Activated T-helper 2 cell treated with anti-CD3 and anti-CD28 coated beads, Interferon-gamma antibody, Interleukin-2, Interleukin-4, amounts not matched to agents 10 μg/mL and 5 μg/mL and 100 μg/mL, durations not matched to agents 14 hours and 24 hours and 36 hours (primary cell): ENCODE measurements around the gene NKTR. TPM values are rescaled to one million over a fixed set of nuclear protein-coding genes. Genes with fewer than 3 reads are reported as not detected.

ENCODE experiments used
- DNase-seq: peaks from one replicate; pipeline ENCODE4 v3.0.0; 2021; ENCODE audit warnings: low spot score
- H3K27ac Mint-ChIP-seq: one replicate; pipeline ENCODE4 v1.8.0; 2021; ENCODE audit warnings: mixed read lengths
- H3K27me3 Mint-ChIP-seq: one replicate; pipeline ENCODE4 v1.8.0; 2021; ENCODE audit warnings: low read depth, mixed read lengths
- H3K36me3 Mint-ChIP-seq: one replicate; pipeline ENCODE4 v1.8.0; 2021; ENCODE audit warnings: low read depth, mixed read lengths
- H3K4me1 Mint-ChIP-seq: one replicate; pipeline ENCODE4 v1.8.0; 2021; ENCODE audit warnings: low read depth, mixed read lengths
- H3K4me3 Mint-ChIP-seq: one replicate; pipeline ENCODE4 v1.8.0; 2021; ENCODE audit warnings: low read depth, mild to moderate bottlenecking, moderate library complexity, mixed read lengths
- H3K9me3 Mint-ChIP-seq: one replicate; pipeline ENCODE4 v1.8.0; 2021; ENCODE audit warnings: mixed read lengths
- intact Hi-C: fragments of 100-400 bp; cut with micrococcal nuclease; formaldehyde crosslinking; loops from one replicate; pipeline ENCODE4 v1.15.1; 2023
- total RNA-seq: library from RNA; stranded (reverse); gene quantifications from 2 replicates; pipeline ENCODE4 v1.2.3, GENCODE V29; 2022

Gene NKTR
- total RNA-seq, 1 donor from 2014 or later, result 76.6 TPM

- Mint-ChIP-seq H3K36me3 (no peaks in the 10 kb centered on the region), H3K4me3 (no peak overlapping the region), H3K4me1 (no peaks in the 10 kb centered on the region), H3K27me3 (peaks cover 6% of the 10 kb centered on the region), H3K27ac (no peak overlapping the region), H3K9me3 (peaks cover 4% of the 10 kb centered on the region)
- no peak for DNase-seq
- intact Hi-C loops, result no loop called here
Observed at GRCh38 chr3:42670051-42670576, 69.6 kb downstream of the NKTR start.

GRCh38 chr3:42670670-42671069 lies 70.2 kb downstream of the NKTR start:
- H3K4me3 Mint-ChIP-seq, result no peak overlapping the region

GRCh38 chr3:42672515-42672914 lies 72.0 kb downstream of the NKTR start:
- Mint-ChIP-seq H3K9me3 (peaks cover 13% of the 10 kb centered on the region), H3K27ac (no peak overlapping the region), H3K4me3 (no peak overlapping the region), H3K27me3 (peaks cover 6% of the 10 kb centered on the region), H3K36me3 (no peaks in the 10 kb centered on the region), H3K4me1 (no peaks in the 10 kb centered on the region)
- no peak for DNase-seq
- intact Hi-C loops, result no loop called here

More at GRCh38 chr3:42670670-42671069, 70.2 kb downstream of the NKTR start:
- Mint-ChIP-seq H3K4me1 (no peaks in the 10 kb centered on the region), H3K9me3 (peaks cover 4% of the 10 kb centered on the region), H3K36me3 (no peaks in the 10 kb centered on the region), H3K27ac (no peak overlapping the region), H3K27me3 (peaks cover 6% of the 10 kb centered on the region)
- intact Hi-C loops, result no loop called here
- no peak for DNase-seq

- peaks cover 19% of the 10 kb centered on the region for H3K9me3 Mint-ChIP-seq
- no peak overlapping the region for H3K27ac Mint-ChIP-seq
- H3K27me3 Mint-ChIP-seq, result peaks cover 6% of the 10 kb centered on the region
- no peak overlapping the region for H3K4me3 Mint-ChIP-seq
- DNase-seq, result no peak
- no peaks in the 10 kb centered on the region for H3K36me3 Mint-ChIP-seq
- intact Hi-C loops, result no loop called here
- H3K4me1 Mint-ChIP-seq, result no peaks in the 10 kb centered on the region
Observed at GRCh38 chr3:42673082-42673481, 72.6 kb downstream of the NKTR start.

- DNase-seq, result no peak
- Mint-ChIP-seq H3K27me3 (peaks cover 5% of the 10 kb centered on the region), H3K4me3 (no peak overlapping the region), H3K4me1 (peaks cover 4% of the 10 kb centered on the region), H3K27ac (no peak overlapping the region), H3K36me3 (no peaks in the 10 kb centered on the region), H3K9me3 (peaks cover 26% of the 10 kb centered on the region)
- intact Hi-C loops, result no loop called here
Observed at GRCh38 chr3:42674146-42674545, 73.7 kb downstream of the NKTR start.

- Mint-ChIP-seq H3K4me3 (no peak overlapping the region), H3K36me3 (no peaks in the 10 kb centered on the region), H3K27me3 (peaks cover 5% of the 10 kb centered on the region), H3K27ac (no peak overlapping the region), H3K9me3 (peaks cover 26% of the 10 kb centered on the region), H3K4me1 (peaks cover 13% of the 10 kb centered on the region)
- intact Hi-C loops, result no loop called here
- DNase-seq, result no peak
Observed at GRCh38 chr3:42675909-42676308, 75.4 kb downstream of the NKTR start.

GRCh38 chr3:42678447-42678846 lies 78.0 kb downstream of the NKTR start:
- DNase-seq, result no peak
- no peak overlapping the region for H3K4me3 Mint-ChIP-seq
- peaks cover 5% of the 10 kb centered on the region for H3K27me3 Mint-ChIP-seq
- H3K36me3 Mint-ChIP-seq, result no peaks in the 10 kb centered on the region
- H3K4me1 Mint-ChIP-seq, result peaks cover 19% of the 10 kb centered on the region
- intact Hi-C loops, result no loop called here
- H3K9me3 Mint-ChIP-seq, result peaks cover 26% of the 10 kb centered on the region
- no peak overlapping the region for H3K27ac Mint-ChIP-seq

- Mint-ChIP-seq H3K27me3 (peaks cover 2% of the 10 kb centered on the region), H3K9me3 (peaks cover 26% of the 10 kb centered on the region)
- no peak for DNase-seq
Observed at GRCh38 chr3:42680271-42680670, 79.8 kb downstream of the NKTR start.

GRCh38 chr3:42680806-42681205 lies 80.3 kb downstream of the NKTR start:
- H3K4me3 Mint-ChIP-seq, result no peak overlapping the region
- H3K36me3 Mint-ChIP-seq, result no peaks in the 10 kb centered on the region
- no peak for DNase-seq
- peaks cover 19% of the 10 kb centered on the region for H3K4me1 Mint-ChIP-seq
- H3K27ac Mint-ChIP-seq, result no peak overlapping the region
- peaks cover 26% of the 10 kb centered on the region for H3K9me3 Mint-ChIP-seq
- intact Hi-C loops, result no loop called here
- peaks cover 2% of the 10 kb centered on the region for H3K27me3 Mint-ChIP-seq

More at GRCh38 chr3:42680271-42680670, 79.8 kb downstream of the NKTR start:
- Mint-ChIP-seq H3K27ac (no peak overlapping the region), H3K4me3 (no peak overlapping the region), H3K4me1 (peaks cover 19% of the 10 kb centered on the region), H3K36me3 (no peaks in the 10 kb centered on the region)
- intact Hi-C loops, result no loop called here

GRCh38 chr3:42681361-42682038 lies 81.0 kb downstream of the NKTR start:
- Mint-ChIP-seq H3K36me3 (no peaks in the 10 kb centered on the region), H3K4me1 (peaks cover 19% of the 10 kb centered on the region), H3K27ac (no peak overlapping the region), H3K9me3 (peaks cover 26% of the 10 kb centered on the region), H3K27me3 (peaks cover 6% of the 10 kb centered on the region), H3K4me3 (no peak overlapping the region)
- DNase-seq, result no peak
- intact Hi-C loops, result no loop called here

- Mint-ChIP-seq H3K36me3 (no peaks in the 10 kb centered on the region), H3K27me3 (peaks cover 14% of the 10 kb centered on the region), H3K27ac (no peak overlapping the region), H3K4me1 (peaks cover 19% of the 10 kb centered on the region), H3K9me3 (peaks cover 17% of the 10 kb centered on the region), H3K4me3 (no peak overlapping the region)
- DNase-seq, result no peak
- intact Hi-C loops, result no loop called here
Observed at GRCh38 chr3:42682301-42683070, 82.0 kb downstream of the NKTR start.

GRCh38 chr3:42683875-42684598 lies 83.6 kb downstream of the NKTR start:
- H3K36me3 Mint-ChIP-seq, result no peaks in the 10 kb centered on the region
- H3K4me1 Mint-ChIP-seq, result peaks cover 16% of the 10 kb centered on the region
- no peak for DNase-seq
- H3K9me3 Mint-ChIP-seq, result peaks cover 2% of the 10 kb centered on the region
- intact Hi-C loops, result loop anchor here (2.0 kb wide), 1 partner anchor 45 kb away; no protein-coding TSS in a partner anchor
- H3K4me3 Mint-ChIP-seq, result no peak overlapping the region
- no peak overlapping the region for H3K27ac Mint-ChIP-seq
- H3K27me3 Mint-ChIP-seq, result peaks cover 14% of the 10 kb centered on the region
